NCI-H1694 (cell line): ENCODE data around the gene DCST1.

ENCODE experiments used
- DNase-seq: peaks from one replicate; lab custom pipeline; 2025; lab: John Stamatoyannopoulos, UW

DCST1 gene

GRCh38 chr1:155014709-155015508, 18.7 kb upstream of the DCST1 start:
- no peak for DNase-seq

- DNase-seq: no peak
Measured at GRCh38 chr1:155015527-155016230, 17.9 kb upstream of the DCST1 start.

- DNase-seq: no peak
Measured at GRCh38 chr1:155016231-155016831, 17.3 kb upstream of the DCST1 start.

GRCh38 chr1:155017041-155017945, 16.3 kb upstream of the DCST1 start:
- DNase-seq: peak; percentile 95

GRCh38 chr1:155017946-155018316, 15.7 kb upstream of the DCST1 start:
- no peak for DNase-seq

GRCh38 chr1:155018617-155019348, 14.8 kb upstream of the DCST1 start:
- DNase-seq: no peak

GRCh38 chr1:155019377-155020245, 14.0 kb upstream of the DCST1 start:
- DNase-seq: no peak

- DNase-seq: no peak
Measured at GRCh38 chr1:155022136-155022926, 11.3 kb upstream of the DCST1 start.

GRCh38 chr1:155022927-155023236, 10.7 kb upstream of the DCST1 start:
- DNase-seq: no peak

GRCh38 chr1:155023627-155024026, 10.0 kb upstream of the DCST1 start:
- no peak for DNase-seq

- no peak for DNase-seq
Measured at GRCh38 chr1:155024315-155024714, 9.3 kb upstream of the DCST1 start.

GRCh38 chr1:155026154-155026553, 7.5 kb upstream of the DCST1 start:
- no peak for DNase-seq

- DNase-seq: no peak
Measured at GRCh38 chr1:155026588-155026987, 7.0 kb upstream of the DCST1 start.

- DNase-seq: no peak
Measured at GRCh38 chr1:155029513-155030242, 3.9 kb upstream of the DCST1 start.

GRCh38 chr1:155030243-155030795, 3.3 kb upstream of the DCST1 start:
- DNase-seq: no peak

- no peak for DNase-seq
Measured at GRCh38 chr1:155030899-155031298, 2.7 kb upstream of the DCST1 start.

GRCh38 chr1:155032886-155033285, 738 bp upstream of the DCST1 start:
- no peak for DNase-seq

GRCh38 chr1:155034318-155035208, 939 bp downstream of the DCST1 start:
- no peak for DNase-seq
